ENCODE data around the gene ERICH6B.

DNA sequence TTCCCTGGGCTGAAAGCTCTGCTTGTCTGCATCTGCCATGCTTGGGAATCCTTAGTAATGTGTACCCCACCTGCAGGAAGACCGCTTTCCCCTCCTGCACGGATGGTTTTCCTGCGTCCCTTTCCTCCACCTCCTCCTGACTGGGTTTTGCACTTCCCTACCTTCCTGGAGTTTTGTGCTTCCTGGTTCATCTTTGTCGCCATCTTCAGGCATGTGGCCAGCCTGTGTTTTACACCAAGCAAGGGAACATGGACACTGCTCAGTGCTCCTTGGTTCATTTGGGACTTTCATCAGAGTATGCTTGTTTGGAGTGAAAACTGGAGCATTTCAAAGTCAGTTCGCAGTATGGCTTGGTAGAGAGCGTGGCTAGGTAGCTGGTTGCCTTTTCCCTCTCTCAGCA, 30.7 kb downstream of the ERICH6B start:
- TF ChIP-seq, protein P1, sequence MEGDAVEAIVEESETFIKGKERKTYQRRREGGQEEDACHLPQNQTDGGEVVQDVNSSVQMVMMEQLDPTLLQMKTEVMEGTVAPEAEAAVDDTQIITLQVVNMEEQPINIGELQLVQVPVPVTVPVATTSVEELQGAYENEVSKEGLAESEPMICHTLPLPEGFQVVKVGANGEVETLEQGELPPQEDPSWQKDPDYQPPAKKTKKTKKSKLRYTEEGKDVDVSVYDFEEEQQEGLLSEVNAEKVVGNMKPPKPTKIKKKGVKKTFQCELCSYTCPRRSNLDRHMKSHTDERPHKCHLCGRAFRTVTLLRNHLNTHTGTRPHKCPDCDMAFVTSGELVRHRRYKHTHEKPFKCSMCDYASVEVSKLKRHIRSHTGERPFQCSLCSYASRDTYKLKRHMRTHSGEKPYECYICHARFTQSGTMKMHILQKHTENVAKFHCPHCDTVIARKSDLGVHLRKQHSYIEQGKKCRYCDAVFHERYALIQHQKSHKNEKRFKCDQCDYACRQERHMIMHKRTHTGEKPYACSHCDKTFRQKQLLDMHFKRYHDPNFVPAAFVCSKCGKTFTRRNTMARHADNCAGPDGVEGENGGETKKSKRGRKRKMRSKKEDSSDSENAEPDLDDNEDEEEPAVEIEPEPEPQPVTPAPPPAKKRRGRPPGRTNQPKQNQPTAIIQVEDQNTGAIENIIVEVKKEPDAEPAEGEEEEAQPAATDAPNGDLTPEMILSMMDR (IDR thresholded peaks at IDR 0.05): no peak
- TF ChIP-seq POLR2A (IDR thresholded peaks at IDR 0.05): no peak

All from testis (tissue), 2 donors.